Measurements from ENCODE around the gene PCDHB8. TPM values are rescaled to one million over a fixed set of nuclear protein-coding genes. Genes with fewer than 3 reads are reported as not detected.
"Not testable (repeated sequence)": the region's sequence is repeated elsewhere in the genome, so short reads cannot be mapped to it uniquely, and the experiment has no call there.

The PCDHB8 gene
- total and polyA plus RNA-seq, 10 of the 15 experiments (the other 5 are each of a cell fraction or from before 2014, with no cell fraction given), result not detected

GRCh38 chr5:141135718-141136266, 41.8 kb upstream of the PCDHB8 start:
- ChIA-PET SMC1A (ENCODE audit: uncharacterized antibody, unreplicated experiment) (no interaction called here), RAD21 (ENCODE audit: unreplicated experiment) (no interaction called here), POLR2A (no interaction called here), CTCF (no interaction called here)
- Histone ChIP-seq H3K36me3 (ENCODE audit: control insufficient read depth in 2 of 2, insufficient read depth in 2 of 2, low read length in 1 of 2) (no peaks in the 10 kb centered on the region), H3K27ac (ENCODE audit: control insufficient read depth, insufficient read depth) (no peak overlapping the region), H3K9me3 (replicated peaks; ENCODE audit: control insufficient read depth, insufficient read depth, low read length) (no peaks in the 10 kb centered on the region; the same call in 2 of the 3 replicates), H2AFZ (ENCODE audit: control insufficient read depth, low read depth, low read length) (no peak overlapping the region), H4K20me1 (ENCODE audit: control insufficient read depth, insufficient read depth) (no peaks in the 10 kb centered on the region), H3K79me2 (ENCODE audit: control insufficient read depth, insufficient read depth, low read length) (no peaks in the 10 kb centered on the region), H3K9ac (ENCODE audit: control insufficient read depth, insufficient read depth, low read length) (no peak overlapping the region), H3K4me3 (no peak overlapping the region), H3K4me2 (ENCODE audit: control insufficient read depth, insufficient read depth) (no peak overlapping the region), H3K4me1 (ENCODE audit: control insufficient read depth, insufficient read depth, low read length) (no peaks in the 10 kb centered on the region), H3K27me3 (replicated peaks in 1 of 2; ENCODE audit: control insufficient read depth in 2 of 2, insufficient read depth in 2 of 2, low read length in 1 of 2) (no peaks in the 10 kb centered on the region)
- ATAC-seq, result no peak
- intact Hi-C loops (cut with micrococcal nuclease; ENCODE audit: unreplicated experiment) (no loop called here), in situ Hi-C loops (cut with MboI) (no loop called here)
- TF ChIP-seq CEBPB (IDR thresholded peaks at IDR 0.05; ENCODE audit: borderline replicate concordance in 1 of 2, low read depth in 2 of 2, low read length in 2 of 2), result no peak
- TF ChIP-seq LARP7 (IDR thresholded peaks at IDR 0.05), result no peak
- no peak for TF ChIP-seq YBX1 (IDR thresholded peaks at IDR 0.05)
- TF ChIP-seq SREBF2 (IDR thresholded peaks at IDR 0.05; ENCODE audit: low read length), result no peak
- no peak for TF ChIP-seq ZNF207 (IDR thresholded peaks at IDR 0.05; ENCODE audit: borderline replicate concordance)
- no peak for TF ChIP-seq EED (IDR thresholded peaks at IDR 0.05; ENCODE audit: low read depth)
- TF ChIP-seq RUNX3 (IDR thresholded peaks at IDR 0.05; ENCODE audit: low read length), result no peak
- TF ChIP-seq RELA (IDR thresholded peaks at IDR 0.05; ENCODE audit: borderline replicate concordance, partially characterized antibody), result no peak
- BruUV-seq (replicated peaks), result no TSS peak
- no peak for FAIRE-seq
- WGBS (ENCODE audit: insufficient coverage, insufficient replicate concordance, low lambda C conversion rate, missing lambda C conversion rate), result 51% methylated on average over 19 of the region's 19 CpGs
- no peak for DNase-seq (ENCODE audit: low read depth, low spot score)

DNA sequence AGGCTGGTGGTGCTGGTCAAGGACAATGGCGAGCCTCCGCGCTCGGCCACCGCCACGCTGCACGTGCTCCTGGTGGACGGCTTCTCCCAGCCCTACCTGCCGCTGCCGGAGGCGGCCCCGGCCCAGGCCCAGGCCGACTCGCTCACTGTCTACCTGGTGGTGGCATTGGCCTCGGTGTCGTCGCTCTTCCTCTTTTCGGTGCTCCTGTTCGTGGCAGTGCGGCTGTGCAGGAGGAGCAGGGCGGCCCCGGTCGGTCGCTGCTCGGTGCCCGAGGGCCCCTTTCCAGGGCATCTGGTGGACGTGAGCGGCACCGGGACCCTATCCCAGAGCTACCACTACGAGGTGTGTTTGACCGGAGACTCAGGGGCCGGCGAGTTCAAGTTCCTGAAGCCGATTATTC, 40.2 kb upstream of the PCDHB8 start:
- H3K4me3 ChIP-seq; H3K4me2 ChIP-seq (ENCODE audit: control insufficient read depth, insufficient read depth); H4K20me1 ChIP-seq (ENCODE audit: control insufficient read depth, insufficient read depth); RAD21 ChIA-PET (ENCODE audit: unreplicated experiment); H3K36me3 ChIP-seq (ENCODE audit: control insufficient read depth in 2 of 2, insufficient read depth in 2 of 2, low read length in 1 of 2); CTCF ChIA-PET; POLR2A ChIA-PET; H3K4me1 ChIP-seq (ENCODE audit: control insufficient read depth, insufficient read depth, low read length); in situ Hi-C loops (cut with MboI); H3K79me2 ChIP-seq (ENCODE audit: control insufficient read depth, insufficient read depth, low read length); H3K27ac ChIP-seq (ENCODE audit: control insufficient read depth, insufficient read depth); FAIRE-seq; SMC1A ChIA-PET (ENCODE audit: uncharacterized antibody, unreplicated experiment); H3K9ac ChIP-seq (ENCODE audit: control insufficient read depth, insufficient read depth, low read length); H3K27me3 ChIP-seq (replicated peaks in 1 of 2; ENCODE audit: control insufficient read depth in 2 of 2, insufficient read depth in 2 of 2, low read length in 1 of 2); intact Hi-C loops (cut with micrococcal nuclease; ENCODE audit: unreplicated experiment); DNase-seq (ENCODE audit: low read depth, low spot score); BruUV-seq (replicated peaks); H3K9me3 ChIP-seq (replicated peaks; ENCODE audit: control insufficient read depth, insufficient read depth, low read length); ATAC-seq; H2AFZ ChIP-seq (ENCODE audit: control insufficient read depth, low read depth, low read length): not testable (repeated sequence)
- WGBS (ENCODE audit: insufficient coverage, insufficient replicate concordance, low lambda C conversion rate, missing lambda C conversion rate), result 76% methylated on average over 22 of the region's 34 CpGs

Measured in GM12878 (cell line).